ENCODE measurements around the gene RPS6KB2.
"Not testable (repeated sequence)": the region's sequence is repeated elsewhere in the genome, so short reads cannot be mapped to it uniquely, and the experiment has no call there.

RPS6KB2 gene

DNA sequence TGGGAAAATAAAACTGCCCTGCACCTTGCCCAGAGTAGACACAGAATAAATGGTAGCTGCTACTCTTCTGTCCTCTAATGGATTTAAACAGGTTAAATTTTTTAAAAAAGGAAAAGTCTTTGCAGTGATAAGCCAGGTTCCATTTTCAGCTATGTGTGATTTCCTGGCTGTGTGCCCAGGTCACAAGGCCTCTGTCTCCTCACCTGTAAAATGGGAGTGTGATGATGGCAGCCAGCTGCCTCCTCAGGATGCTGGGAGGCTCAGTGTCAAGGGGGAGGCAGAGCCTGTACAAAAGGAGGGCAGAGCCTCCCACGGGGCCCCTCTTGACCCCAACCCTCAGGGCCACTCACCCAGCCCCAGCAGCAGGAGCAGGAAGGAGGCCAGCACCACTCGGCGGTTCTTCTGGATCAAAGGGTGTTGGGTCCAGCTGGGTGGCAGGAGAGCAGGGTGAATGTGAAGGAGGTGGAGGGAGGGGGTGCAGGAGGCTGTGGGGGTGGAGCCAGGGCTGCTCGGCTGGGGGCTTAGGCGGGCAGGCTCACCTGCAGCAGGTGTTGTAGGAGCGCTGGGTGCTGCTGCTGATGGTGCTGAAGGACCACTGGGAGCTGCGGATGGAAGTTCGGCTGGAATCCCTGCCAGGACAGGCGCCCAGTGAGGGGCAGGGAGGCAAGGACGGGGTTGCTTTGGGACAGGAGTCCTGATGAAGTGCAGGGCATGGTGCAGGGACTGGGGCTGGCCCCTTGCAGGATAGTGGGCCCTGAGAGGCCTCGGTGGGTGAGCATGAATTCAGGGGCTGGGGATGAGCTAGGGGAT is 38.9 kb downstream of the RPS6KB2 start:
- no peak for DNase-seq (ENCODE audit: low spot score)

DNA sequence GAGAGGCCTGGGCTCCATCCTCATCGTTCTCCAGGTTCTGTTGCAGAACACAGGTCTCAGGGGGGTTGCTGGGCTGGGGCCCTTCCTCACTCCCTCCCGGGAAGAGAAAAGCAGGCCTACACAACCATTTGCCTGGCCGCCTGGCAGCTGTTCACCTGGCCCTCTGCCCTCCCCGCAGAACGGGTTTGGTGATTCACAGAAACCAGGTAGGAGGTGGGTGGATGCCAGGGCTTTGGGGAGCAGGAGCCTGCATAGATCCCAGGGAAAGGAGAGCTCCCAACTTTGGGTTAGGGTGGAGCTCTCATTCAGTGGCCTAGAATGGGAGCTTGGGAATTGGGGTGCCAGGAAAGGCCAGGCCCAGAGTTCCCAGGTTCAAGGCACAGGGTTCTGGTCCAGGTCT is 39.8 kb downstream of the RPS6KB2 start:
- DNase-seq (ENCODE audit: low spot score), result no peak

- no peak for DNase-seq (ENCODE audit: low spot score)
These were observed 40.1 kb downstream of the RPS6KB2 start for GRCh38 chr11:67468456-67468758.

DNA sequence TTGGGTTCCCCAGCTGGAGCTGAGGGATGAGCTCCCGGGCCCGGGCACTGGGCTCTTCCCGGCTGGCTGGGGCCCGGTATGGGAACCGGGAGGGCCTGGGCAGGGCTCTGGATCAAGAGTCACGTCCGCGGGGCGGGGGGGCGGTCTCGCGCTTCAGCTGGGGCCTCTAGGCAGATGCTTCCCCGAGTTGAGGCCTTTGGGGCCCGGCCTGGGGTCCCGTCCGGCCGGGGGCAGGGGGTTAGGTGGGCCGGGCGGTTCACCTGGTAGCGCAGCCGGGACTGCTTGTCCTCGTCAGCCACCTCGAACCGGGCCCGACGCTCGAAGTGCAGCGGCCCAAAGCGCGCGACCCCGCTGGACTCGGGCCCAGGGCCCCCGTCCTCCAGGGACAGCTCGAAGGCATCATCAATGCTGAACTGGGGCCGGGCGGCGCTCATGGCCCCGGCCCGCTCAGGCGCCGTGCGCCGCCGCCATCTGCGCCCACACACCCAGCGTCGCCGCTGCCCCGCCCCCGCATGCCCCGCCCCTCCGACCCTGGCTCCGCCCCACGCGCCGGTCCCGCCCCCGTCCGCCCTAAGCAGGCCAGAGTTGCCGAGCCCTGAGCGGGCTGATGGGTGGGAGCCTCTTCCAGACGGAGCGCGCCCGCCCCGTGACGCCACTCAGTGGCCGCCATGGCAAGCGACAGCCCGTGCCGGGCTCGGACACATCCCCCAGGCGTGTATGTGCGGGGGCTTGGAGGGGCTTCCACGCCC is 40.6 kb downstream of the RPS6KB2 start, which contains the start of gene TMEM134:
TMEM134 (minus strand) TSS at position 493 of the 749 bp plus-strand sequence; CDS start at position 434, 59 bp downstream.
- DNase-seq (ENCODE audit: low spot score), result peak; percentile 97

- DNase-seq (ENCODE audit: low spot score), result no peak
These were observed 41.2 kb downstream of the RPS6KB2 start for GRCh38 chr11:67469508-67469811.

DNA sequence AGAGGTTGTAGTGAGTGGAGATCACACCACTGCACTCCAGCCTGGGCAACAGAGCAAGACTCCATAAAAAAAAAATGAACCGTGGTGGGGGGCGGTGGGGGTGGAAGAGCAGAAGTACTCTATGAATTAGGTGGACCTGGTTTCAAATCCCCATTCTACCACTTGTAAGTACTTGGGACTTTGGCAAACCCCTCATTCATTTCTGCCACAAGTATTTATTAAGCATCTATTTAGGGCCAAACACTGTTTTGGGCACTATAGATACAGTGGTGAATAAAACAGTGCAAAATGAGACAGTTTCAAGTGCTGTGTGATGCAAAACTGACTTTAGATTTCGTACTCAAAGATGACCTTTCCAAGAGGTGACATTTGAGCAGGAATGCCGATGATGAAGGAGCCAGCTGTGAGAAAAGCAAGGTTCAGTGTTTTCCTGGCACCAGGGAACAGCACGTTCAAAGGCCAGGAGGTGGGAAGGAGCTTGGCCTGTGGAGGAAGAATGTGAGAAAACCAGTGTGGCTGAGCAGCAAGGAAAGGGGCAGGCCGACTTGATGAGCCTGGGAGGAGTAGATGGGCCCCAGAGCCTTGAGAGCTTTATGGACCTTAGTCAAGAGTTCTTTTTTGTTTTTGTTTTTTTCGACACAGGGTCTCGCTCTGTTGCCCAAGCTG is 42.2 kb downstream of the RPS6KB2 start:
- DNase-seq (ENCODE audit: low spot score), result no peak

DNA sequence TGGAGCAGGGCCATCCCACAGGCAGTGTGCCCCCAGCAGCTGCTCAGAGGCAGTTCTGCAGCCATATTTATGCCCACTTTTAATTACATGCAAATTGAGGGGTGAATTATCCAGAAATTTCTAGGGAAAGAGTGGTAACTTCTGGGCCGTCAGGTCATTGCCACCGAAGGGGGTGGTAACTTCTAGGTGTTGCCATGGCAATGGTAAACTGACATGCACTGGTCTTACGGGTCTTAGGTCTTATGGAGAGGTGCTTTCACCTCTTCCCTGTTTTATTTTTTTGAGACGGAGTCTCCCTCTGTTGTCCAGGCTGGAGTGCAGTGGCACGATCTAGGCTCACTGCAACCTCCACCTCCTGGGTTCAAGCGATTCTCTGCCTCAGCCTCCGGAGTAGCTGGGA is 44.6 kb downstream of the RPS6KB2 start:
- no peak for DNase-seq (ENCODE audit: low spot score)

GRCh38 chr11:67476692-67477091 is 48.4 kb downstream of the RPS6KB2 start:
- not testable (repeated sequence) for DNase-seq (ENCODE audit: low spot score)

DNA sequence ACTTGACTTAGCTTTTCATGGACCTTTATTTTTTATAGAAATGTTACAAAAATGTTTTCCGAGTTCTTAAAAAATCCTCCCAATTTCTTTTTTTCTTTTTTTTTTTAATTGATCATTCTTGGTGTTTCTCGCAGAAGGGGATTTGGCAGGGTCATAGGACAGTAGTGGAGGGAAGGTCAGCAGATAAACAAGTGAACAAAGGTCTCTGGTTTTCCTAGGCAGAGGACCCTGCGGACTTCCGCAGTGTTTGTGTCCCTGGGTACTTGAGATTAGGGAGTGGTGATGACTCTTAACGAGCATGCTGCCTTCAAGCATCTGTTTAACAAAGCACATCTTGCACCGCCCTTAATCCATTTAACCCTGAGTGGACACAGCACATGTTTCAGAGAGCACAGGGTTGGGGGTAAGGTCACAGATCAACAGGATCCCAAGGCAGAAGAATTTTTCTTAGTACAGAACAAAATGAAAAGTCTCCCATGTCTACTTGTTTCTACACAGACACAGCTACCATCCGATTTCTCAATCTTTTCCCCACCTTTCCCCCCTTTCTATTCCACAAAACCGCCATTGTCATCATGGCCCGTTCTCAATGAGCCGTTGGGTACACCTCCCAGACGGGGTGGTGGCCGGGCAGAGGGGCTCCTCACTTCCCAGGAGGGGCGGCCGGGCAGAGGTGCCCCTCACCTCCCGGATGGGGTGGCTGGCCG is 49.2 kb downstream of the RPS6KB2 start:
- DNase-seq (ENCODE audit: low spot score), result not testable (repeated sequence)

DNA sequence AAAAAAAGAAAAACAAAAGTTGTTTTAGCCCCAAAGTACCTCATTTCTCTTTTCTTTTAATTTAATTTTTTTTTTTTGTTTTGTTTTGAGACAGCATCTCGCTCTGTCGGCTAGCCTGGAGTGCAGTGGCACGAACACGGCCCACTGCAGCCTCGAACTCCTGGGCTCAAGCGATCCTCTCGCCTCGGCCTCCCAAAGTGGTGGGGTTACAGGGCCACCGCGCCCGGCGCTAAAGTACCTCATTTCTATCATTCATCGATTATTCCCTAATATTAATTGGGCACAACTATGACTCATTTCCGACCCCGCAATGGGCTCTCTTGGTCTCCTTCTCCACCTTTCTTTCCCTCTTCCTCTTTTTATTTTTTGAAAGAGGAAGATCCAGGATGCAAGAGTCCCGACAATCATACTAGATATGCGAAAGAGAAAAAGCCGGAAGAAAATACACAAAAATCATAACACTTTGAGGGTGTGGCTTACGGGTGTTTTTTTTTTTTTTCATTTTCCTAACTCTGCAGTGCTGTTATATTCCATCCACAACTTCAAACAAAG is 54.1 kb downstream of the RPS6KB2 start:
- DNase-seq (ENCODE audit: low spot score), result no peak

GRCh38 chr11:67482827-67483798 is 54.8 kb downstream of the RPS6KB2 start, which contains the start of gene AIP:
AIP (plus strand) TSS chr11:67483026; CDS start chr11:67483159, 133 bp downstream.
- DNase-seq (ENCODE audit: low spot score), result peak; percentile 100

DNA sequence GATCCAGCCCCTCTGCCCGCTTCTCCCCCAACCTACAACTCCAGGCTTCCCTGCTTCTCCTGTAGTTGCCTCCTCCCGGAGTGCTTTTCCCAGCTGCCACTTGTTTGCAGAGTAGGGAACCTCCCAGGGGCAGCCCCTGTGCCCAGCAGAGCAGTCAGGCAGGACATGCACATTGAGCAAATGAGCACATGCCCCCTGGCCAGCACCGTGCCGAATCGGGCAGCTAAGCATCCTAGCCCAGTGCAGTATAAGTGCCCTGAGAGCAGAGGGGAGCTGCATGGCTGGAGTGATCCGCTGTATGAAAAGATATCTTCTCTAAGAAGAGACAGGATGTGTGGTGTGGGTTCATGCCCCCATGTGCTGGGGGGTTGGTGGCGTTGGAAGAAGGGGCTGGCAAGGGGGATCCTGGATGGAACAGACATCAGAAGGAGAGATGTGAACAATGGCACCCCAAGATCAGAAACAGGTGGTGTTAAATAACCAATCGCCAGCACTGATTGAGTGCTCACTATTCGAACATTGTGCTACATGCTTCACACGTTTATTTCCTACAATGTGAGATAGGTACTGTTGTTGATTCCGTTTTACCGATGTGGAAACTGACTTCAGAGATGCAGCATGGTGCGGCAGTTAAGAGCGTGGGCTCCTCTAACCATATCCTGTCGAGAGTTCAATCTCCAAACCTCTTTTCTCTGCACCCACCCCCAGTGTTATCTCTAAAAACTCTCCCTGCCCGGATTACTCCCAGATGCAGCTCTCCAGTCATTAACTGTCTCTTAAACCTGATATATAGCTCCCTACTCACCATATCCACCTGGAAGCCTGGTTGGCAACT is 55.8 kb downstream of the RPS6KB2 start:
- DNase-seq (ENCODE audit: low spot score), result no peak

DNA sequence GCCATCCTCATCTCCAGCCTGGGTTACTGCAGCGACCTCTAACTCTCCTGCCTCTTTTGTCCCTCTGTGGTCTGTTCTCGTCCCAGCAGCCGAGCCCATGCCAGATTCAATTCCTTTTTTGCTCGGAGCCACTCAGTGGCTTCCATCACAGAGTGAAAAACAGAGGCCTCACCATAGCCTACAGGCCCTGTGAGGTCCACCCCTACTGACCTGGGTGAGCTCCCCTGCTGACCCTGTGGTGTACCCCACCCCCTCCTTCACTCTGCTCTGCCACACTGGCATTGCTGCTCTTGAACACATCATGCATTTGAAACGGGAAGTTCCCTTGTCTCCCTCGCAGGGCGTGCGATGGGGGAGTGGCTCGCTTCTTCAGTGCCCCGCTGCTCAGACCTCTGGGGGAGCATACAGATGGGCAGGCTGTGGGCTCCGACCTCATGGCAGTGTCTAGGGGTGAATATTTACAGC is 56.6 kb downstream of the RPS6KB2 start:
- no peak for DNase-seq (ENCODE audit: low spot score)

All from AG08395 (cell line).